WTC11 (cell line): Measurements from ENCODE around the gene PON3.

Experiments
- CTCF ChIP-seq: fragments of 200-600 bp; IDR thresholded peaks from 2 replicates; pipeline ENCODE4 v1.8.0; 2022; ENCODE audit warnings: antibody characterized with exemption
- E2F4 ChIP-seq: sonication (generic); formaldehyde crosslinking; IDR thresholded peaks from 2 replicates; pipeline ENCODE4 v1.8.1; 2022; ENCODE audit warnings: low read depth, mild to moderate bottlenecking, moderate library complexity, missing genetic modification reagents, borderline replicate concordance
- ELF4 ChIP-seq: sonication (generic); formaldehyde crosslinking; IDR thresholded peaks from 2 replicates; pipeline ENCODE4 v1.8.1; 2022; ENCODE audit warnings: low read depth, mild to moderate bottlenecking, moderate library complexity, missing genetic modification reagents
- MXD4 ChIP-seq: fragments of 250-450 bp; sonication (Bioruptor Pico); IDR thresholded peaks from 2 replicates; pipeline ENCODE4 v1.8.0; 2021; ENCODE audit warnings: mild to moderate bottlenecking, moderate library complexity, borderline replicate concordance
- NFYB ChIP-seq: sonication (generic); formaldehyde crosslinking; conservative IDR thresholded peaks from 2 replicates; pipeline ENCODE4 v1.8.0; 2022; ENCODE audit warnings: low read depth, missing genetic modification reagents
- OVOL2 ChIP-seq: fragments of 250-450 bp; sonication (Bioruptor Pico); IDR thresholded peaks from 2 replicates; pipeline ENCODE4 v1.9.0; 2021; ENCODE audit warnings: mild to moderate bottlenecking, borderline replicate concordance
- PRDM15 ChIP-seq: sonication (generic); formaldehyde crosslinking; IDR thresholded peaks from 2 replicates; pipeline ENCODE4 v1.8.0; 2022; ENCODE audit warnings: missing genetic modification reagents
- SOX15 ChIP-seq: fragments of 250-450 bp; sonication (Bioruptor Pico); IDR thresholded peaks from 2 replicates; pipeline ENCODE4 v1.9.0; 2021; ENCODE audit warnings: mild to moderate bottlenecking
- ZNF263 ChIP-seq: sonication (generic); formaldehyde crosslinking; IDR thresholded peaks from 2 replicates; pipeline ENCODE4 v1.8.1; 2022; ENCODE audit warnings: low read depth, mild to moderate bottlenecking, moderate library complexity, missing genetic modification reagents
- TF ChIP-seq, protein P1 (sequence below): sonication (generic); formaldehyde crosslinking; IDR thresholded peaks from 2 replicates; pipeline ENCODE4 v1.8.1; 2023; ENCODE audit warnings: mild to moderate bottlenecking, missing genetic modification reagents, borderline replicate concordance
- TF ChIP-seq, protein P2 (sequence below): sonication (generic); formaldehyde crosslinking; IDR thresholded peaks from 2 replicates; pipeline ENCODE4 v1.8.1; 2022; ENCODE audit warnings: mild to moderate bottlenecking, moderate library complexity, missing genetic modification reagents

DNA sequence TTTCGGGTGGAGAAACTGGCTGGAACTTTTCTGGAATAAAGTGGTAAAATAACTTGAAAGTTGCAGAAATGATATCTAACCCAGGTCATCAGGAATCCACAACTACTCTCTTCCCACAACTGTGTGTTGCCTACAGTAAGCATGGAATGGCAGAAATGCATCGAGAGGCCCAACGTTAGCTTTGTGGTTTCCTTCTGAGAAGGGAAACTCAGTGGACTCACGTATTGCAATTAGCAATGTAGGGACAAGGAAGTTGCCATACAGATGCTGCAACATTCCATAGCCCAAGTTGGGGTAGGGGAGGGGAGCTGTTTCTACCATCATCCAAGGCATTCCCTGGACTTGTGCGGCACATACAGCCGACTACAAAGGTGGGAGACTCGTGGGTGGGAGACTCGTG, 73.8 kb downstream of the PON3 start:
- TF ChIP-seq ZNF263 (CRISPR knock-in tag) (no peak), CTCF (no peak), MXD4 (CRISPR knock-in tag) (no peak), ELF4 (no peak), E2F4 (CRISPR knock-in tag) (no peak), OVOL2 (CRISPR knock-in tag) (no peak), SOX15 (CRISPR knock-in tag) (no peak), PRDM15 (CRISPR knock-in tag) (no peak), NFYB (CRISPR knock-in tag) (no peak)
- TF ChIP-seq, protein P1, sequence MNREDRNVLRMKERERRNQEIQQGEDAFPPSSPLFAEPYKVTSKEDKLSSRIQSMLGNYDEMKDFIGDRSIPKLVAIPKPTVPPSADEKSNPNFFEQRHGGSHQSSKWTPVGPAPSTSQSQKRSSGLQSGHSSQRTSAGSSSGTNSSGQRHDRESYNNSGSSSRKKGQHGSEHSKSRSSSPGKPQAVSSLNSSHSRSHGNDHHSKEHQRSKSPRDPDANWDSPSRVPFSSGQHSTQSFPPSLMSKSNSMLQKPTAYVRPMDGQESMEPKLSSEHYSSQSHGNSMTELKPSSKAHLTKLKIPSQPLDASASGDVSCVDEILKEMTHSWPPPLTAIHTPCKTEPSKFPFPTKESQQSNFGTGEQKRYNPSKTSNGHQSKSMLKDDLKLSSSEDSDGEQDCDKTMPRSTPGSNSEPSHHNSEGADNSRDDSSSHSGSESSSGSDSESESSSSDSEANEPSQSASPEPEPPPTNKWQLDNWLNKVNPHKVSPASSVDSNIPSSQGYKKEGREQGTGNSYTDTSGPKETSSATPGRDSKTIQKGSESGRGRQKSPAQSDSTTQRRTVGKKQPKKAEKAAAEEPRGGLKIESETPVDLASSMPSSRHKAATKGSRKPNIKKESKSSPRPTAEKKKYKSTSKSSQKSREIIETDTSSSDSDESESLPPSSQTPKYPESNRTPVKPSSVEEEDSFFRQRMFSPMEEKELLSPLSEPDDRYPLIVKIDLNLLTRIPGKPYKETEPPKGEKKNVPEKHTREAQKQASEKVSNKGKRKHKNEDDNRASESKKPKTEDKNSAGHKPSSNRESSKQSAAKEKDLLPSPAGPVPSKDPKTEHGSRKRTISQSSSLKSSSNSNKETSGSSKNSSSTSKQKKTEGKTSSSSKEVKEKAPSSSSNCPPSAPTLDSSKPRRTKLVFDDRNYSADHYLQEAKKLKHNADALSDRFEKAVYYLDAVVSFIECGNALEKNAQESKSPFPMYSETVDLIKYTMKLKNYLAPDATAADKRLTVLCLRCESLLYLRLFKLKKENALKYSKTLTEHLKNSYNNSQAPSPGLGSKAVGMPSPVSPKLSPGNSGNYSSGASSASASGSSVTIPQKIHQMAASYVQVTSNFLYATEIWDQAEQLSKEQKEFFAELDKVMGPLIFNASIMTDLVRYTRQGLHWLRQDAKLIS (CRISPR knock-in tag), result no peak
- TF ChIP-seq, protein P2, sequence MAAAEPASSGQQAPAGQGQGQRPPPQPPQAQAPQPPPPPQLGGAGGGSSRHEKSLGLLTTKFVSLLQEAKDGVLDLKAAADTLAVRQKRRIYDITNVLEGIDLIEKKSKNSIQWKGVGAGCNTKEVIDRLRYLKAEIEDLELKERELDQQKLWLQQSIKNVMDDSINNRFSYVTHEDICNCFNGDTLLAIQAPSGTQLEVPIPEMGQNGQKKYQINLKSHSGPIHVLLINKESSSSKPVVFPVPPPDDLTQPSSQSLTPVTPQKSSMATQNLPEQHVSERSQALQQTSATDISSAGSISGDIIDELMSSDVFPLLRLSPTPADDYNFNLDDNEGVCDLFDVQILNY (CRISPR knock-in tag), result no peak
